Measurements from ENCODE around the gene CSH1.

- no peak for TF ChIP-seq CTCF (IDR thresholded peaks at IDR 0.05; ENCODE audit: low read depth, low read length, poor library complexity, severe bottlenecking)
- TF ChIP-seq EZH2phosphoT487 (IDR thresholded peaks at IDR 0.05; ENCODE audit: borderline replicate concordance, low read length), result no peak
Observed at GRCh38 chr17:63917646-63918045, 21.3 kb upstream of the CSH1 start.

Measured in DOHH2 (cell line).